ENCODE data around the gene SIL1.
"Not testable (repeated sequence)": the region's sequence is repeated elsewhere in the genome, so short reads cannot be mapped to it uniquely, and the experiment has no call there.

The SIL1 gene

GRCh38 chr5:139108063-139108824, 89.9 kb downstream of the SIL1 start:
- DNase-seq (ENCODE audit: low read depth in 3 of 3), result no peak

DNA sequence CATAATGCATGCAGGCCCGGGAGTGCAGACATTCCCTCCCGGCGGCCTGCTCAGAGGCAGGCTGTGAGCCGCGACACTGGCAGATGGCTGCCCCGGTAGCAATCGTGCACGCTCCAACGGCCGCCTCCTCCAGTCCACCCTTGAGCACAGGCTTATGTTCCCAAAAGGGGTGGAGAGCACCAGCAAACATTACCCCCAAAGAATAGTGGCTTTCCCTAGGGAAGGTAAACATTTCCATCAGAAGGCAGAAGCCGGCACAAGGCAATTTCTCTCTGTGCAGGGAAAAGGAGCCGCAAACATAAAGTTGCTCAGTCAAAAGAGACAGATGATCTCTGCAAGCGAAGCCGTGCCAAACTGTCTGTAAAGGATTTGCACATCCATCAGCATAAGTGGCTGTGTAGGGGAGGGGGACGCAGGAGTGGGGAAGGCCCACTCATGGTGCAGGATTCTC, 92.5 kb downstream of the SIL1 start:
- no peak for DNase-seq (ENCODE audit: low read depth in 3 of 3)

- no peak for DNase-seq (ENCODE audit: low read depth in 3 of 3)
Measured at GRCh38 chr5:139104577-139105276, 93.4 kb downstream of the SIL1 start.

DNA sequence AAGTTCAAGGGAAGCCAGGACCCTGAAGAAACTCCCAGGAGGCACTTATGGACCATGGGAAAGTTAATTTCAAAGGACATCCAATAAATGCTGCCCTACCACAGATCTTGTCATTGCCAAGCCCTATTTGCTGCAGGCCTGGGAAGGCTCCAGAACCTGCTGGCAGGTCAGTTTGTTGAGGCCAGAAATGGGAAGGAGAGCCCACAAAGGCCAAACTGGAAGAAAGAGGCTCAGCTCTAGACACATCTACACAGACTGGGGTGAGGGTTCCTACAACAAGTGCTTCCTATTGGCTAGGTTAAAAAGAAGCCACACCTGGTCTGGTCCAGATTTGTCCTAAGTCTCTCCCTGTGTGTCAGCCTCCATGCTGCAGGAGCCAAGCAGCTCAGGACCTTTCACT, 94.4 kb downstream of the SIL1 start:
- DNase-seq (ENCODE audit: low read depth in 3 of 3), result no peak

GRCh38 chr5:139100825-139101224, 97.3 kb downstream of the SIL1 start:
- DNase-seq (ENCODE audit: low read depth in 3 of 3), result no peak

DNA sequence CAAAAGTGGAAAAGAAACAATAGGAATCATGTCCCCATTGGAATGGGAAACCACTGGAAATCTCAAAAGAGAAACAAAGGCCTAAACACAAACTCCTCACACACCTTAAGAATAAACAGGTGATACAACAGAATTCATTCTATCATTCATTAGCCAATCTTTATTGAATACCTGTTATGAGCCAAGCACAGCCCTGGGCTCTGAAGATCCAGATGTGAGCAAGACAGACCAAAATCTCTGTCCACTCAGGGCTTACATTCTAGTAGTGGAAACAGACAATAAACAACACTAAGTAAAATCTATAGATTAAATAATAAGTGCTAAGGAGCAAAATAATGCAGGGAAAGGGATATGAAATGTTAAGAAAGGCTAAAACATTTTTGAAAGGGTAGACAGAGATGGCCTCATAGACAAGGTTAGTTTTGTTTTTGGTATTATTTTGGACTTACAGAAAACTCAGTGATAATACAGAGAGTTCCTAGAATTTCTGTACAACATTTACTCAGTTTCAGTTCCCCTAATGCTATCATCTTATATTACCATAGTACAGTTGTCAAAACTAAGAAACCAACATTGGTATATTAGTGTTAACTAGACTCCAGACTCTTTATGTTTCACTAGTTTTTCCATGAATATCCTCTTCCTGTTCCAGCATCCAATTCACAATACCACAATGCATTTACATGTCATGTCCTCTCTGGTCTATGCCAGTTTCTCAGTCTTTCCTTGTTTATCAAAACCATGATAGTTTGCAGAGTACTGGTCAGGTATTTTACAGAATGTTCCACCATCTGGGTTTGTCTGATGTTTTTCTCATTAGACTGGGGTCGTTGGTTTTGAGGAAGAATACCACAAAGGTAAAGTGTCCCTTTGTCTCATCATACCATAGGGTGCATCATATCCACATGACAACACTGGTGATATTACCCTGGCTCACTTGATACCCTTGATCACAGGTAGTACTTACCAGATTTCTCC, 103.7 kb downstream of the SIL1 start:
- no peak for DNase-seq (ENCODE audit: low read depth in 3 of 3)

DNA sequence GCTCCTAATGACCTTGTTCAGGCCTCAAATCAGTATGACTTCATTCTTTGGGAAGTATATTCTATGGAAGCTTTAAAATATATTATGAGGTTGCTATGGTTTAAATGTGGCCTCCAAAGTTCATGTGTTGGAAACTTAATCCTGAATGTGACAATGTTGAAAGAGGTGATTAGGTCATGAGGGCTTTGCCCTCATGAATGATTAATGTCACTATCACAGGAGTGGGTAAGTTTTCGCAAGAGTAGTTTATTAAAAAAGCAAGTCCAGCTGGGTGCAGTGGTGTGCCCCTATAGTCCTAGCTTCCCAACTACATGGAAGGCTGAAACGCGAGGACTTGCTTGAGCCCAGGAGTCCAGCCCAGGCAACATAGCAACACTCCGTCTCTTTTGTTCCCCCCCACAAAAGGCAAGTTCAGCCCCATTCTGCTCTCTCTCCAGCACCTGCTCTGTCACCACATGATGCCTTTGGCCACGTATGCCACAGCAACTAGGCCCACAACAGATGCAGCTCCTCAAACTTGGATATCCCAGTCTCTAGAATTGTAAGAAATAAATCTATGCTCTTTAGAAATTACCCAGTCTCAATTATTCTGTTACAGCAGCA, 105.3 kb downstream of the SIL1 start:
- DNase-seq (ENCODE audit: low read depth in 3 of 3), result no peak

DNA sequence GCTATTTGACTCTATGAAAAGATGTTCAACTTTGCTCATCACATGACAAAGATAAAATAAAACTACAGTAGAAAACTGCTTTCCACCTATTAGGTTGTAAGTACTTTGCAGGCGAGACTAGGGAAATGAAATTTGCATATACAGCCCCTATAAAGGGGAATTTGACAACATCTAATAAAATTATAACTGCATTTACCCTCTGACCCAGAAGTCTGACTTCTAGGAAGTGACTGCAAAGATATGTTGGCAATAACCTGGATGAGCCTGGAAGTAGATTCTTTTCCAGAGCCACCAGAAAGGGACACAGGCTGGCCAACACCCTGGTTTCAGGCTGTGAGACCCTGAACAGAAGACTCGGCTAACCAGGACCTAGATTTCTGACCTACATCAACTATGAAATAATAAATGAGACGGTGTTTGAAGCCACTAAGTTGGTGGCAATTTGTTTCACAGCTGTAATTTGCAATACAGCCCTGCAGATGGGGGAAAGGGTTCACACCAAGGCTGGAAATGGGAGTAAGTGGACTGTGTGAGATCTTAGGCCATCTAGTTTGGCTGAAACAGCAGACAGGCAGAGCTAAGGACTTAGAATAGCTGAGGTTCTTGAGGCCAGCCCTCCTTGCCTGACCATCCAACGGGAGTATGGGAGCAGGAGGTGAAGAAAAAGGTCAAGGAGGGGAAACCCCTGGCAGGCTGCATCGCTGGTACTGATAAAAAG, 106.6 kb downstream of the SIL1 start:
- no peak for DNase-seq (ENCODE audit: low read depth in 3 of 3)

DNA sequence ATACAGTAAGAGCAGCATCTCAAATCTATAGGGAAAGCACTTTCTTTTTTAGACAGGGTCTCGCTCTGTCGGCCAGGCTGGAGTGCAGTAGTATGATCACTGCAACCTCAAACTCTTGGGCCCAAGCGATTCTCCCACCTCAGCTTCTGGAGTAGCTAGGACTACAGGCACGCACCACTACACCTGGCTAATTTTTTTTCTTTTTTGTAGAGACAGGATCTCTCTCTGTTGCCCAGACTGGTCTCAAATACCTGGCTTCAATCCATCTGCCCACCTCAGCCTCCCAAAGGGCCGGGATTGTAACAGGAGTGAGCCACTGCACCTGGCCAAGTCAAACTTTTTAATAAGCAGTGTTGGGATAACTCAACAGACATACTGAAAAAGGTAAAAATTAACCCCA, 107.6 kb downstream of the SIL1 start:
- no peak for DNase-seq (ENCODE audit: low read depth in 3 of 3)

GRCh38 chr5:139088024-139088423, 110.1 kb downstream of the SIL1 start:
- DNase-seq (ENCODE audit: low read depth in 3 of 3), result no peak

DNA sequence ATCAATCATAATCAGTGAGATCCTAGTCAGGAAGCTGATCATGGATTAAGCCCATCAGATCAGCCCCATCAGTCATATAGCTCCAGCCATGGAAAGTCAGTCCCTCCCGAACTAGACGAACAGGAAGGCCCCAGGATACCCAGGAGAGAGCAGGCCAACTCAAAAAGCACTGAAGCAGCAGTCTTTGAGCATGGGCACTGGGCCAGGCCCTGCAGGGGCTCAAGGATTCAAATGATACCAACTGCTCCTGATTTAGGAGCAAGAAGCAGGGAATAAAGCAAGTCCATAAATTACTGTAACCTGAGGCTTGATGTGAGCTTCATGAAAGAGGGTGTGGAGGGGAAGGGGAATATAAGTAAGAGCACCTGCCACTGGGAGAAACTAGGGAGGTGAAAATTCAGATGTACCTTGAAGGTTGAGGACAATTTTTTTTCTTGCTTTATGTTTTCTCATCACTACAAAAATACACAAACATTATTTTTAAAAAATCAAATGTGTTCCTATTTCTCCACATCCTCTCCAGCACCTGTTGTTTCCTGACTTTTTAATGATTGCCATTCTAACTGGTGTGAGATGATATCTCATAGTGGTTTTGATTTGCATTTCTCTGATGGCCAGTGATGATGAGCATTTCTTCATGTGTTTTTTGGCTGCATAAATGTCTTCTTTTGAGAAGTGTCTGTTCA, 115.2 kb downstream of the SIL1 start:
- no peak for DNase-seq (ENCODE audit: low read depth in 3 of 3)

GRCh38 chr5:139079991-139080610, 118.1 kb downstream of the SIL1 start:
- no peak for DNase-seq (ENCODE audit: low read depth in 3 of 3)

DNA sequence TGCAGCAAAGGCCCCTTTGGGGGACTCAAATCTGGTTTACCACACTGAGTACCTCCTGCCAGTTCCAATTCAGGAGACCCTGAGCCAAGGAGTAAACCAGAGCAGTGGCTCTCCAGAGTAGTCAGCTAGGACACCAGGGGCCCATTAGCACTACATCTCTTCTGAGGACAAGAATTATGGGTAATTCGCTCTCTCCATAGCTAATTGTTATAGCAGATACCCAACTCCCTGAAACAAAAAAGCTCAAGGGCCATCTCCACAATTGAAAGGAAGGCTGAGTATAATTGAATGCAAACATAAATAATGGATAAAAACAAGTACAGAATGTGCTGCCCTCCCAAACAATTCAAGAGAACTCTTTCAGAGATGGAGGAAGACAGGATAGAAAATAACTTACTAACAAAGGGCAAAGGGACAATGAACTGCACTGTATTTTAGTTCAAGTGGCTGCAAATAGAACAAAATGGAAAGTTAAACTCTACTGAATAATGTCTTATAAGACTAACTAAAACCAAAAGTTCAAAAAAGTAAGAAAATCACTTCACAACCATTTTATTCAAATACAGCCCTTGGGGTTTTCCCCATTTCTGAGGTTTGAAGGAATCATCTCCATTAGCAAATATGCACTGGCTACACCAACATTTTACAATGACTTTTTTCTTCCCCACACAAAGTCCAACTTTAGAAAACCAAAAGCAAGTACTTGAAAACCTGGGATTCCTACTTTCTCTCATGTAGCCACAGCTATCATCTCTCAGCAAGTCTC, 118.8 kb downstream of the SIL1 start:
- DNase-seq (ENCODE audit: low read depth in 3 of 3), result no peak

DNA sequence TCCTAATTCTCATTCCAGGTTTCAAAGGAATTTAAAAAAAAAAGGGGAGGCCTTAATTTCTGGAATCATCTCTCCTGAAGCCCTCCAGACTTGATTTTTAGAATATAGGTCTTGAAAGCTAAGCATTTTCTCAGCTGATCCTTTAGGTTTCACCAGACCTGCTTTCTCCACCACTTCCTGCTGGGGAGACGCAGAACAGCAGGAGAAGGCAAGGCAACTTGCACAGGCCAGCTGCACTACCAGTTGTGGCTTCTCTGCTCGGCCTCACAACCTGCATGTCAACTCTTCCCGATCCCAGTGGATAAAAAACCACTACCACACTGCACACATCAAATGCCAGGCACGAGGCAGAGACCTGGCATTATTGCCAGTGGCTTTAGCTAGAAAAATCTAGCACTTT, 119.8 kb downstream of the SIL1 start:
- DNase-seq (ENCODE audit: low read depth in 3 of 3), result no peak

- DNase-seq (ENCODE audit: low read depth in 3 of 3), result no peak
Measured at GRCh38 chr5:139077899-139078298, 120.3 kb downstream of the SIL1 start.

GRCh38 chr5:139076111-139076510, 122.1 kb downstream of the SIL1 start:
- no peak for DNase-seq (ENCODE audit: low read depth in 3 of 3)

- no peak for DNase-seq (ENCODE audit: low read depth in 3 of 3)
Measured at GRCh38 chr5:139075066-139076050, 122.8 kb downstream of the SIL1 start.

DNA sequence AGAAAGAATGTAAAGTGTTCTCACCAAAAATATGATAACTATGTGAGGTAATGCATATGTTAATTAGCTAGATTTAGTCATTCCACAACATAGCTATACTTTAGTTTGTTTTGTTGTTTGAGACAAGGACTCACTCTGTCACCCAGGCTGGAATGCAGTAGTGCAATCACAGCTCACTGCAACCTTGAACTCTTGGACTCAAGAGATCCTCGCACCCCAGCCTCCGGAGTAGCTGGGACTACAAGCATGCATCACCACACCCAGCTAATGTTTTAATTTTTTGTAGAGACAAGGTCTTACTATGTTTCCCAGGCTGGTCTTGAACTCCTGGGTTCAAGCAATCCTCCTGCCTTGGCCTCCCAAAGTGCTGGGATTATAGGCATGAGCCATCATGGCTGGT, 124.2 kb downstream of the SIL1 start:
- DNase-seq (ENCODE audit: low read depth in 3 of 3), result not testable (repeated sequence)
